Measurements from ENCODE around the gene MYL2.

DNA sequence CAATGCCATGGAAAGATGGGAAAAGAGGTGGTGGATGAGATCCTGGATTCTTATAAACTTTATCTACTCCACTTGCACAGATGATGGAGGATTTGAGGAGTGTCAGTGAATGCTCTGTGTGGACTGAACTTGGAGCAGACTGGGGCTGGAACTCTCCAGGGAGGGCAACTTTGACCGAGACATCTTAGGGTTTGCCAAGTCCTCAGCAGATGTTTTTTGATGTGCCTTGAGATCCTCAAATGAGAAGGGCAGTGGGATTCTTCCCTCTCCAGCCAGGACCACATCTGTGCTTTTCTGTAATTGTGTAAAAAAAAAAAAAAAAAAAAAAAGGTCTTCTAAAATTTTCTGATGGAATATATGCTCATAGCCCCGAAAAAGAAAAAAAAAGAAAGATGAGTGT lies 23.0 kb upstream of the MYL2 start:
- TF ChIP-seq, protein P1, sequence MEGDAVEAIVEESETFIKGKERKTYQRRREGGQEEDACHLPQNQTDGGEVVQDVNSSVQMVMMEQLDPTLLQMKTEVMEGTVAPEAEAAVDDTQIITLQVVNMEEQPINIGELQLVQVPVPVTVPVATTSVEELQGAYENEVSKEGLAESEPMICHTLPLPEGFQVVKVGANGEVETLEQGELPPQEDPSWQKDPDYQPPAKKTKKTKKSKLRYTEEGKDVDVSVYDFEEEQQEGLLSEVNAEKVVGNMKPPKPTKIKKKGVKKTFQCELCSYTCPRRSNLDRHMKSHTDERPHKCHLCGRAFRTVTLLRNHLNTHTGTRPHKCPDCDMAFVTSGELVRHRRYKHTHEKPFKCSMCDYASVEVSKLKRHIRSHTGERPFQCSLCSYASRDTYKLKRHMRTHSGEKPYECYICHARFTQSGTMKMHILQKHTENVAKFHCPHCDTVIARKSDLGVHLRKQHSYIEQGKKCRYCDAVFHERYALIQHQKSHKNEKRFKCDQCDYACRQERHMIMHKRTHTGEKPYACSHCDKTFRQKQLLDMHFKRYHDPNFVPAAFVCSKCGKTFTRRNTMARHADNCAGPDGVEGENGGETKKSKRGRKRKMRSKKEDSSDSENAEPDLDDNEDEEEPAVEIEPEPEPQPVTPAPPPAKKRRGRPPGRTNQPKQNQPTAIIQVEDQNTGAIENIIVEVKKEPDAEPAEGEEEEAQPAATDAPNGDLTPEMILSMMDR (optimal IDR thresholded peaks at IDR 0.05 in 1 of 3, IDR thresholded peaks at IDR 0.05 in 1 of 3, conservative IDR thresholded peaks at IDR 0.05 in 1 of 3; ENCODE audit: extremely low read depth in 1 of 3, insufficient read depth in 2 of 3, low read length in 3 of 3): no peak
- no peak for TF ChIP-seq EZH2 (IDR thresholded peaks at IDR 0.05; ENCODE audit: low read length)
